GM18519 (cell line): ENCODE results near the gene TPSB2.
"Not testable (repeated sequence)": the region's sequence is repeated elsewhere in the genome, so short reads cannot be mapped to it uniquely, and the experiment has no call there.

Source experiments
- ATAC-seq: cut with Tn5 transposase; IDR thresholded peaks from one replicate; pipeline ENCODE4 v1.9.1; 2021; ENCODE audit warnings: mild to moderate bottlenecking, moderate library complexity; ENCODE audit not compliant: unreplicated experiment, low FRiP score

Gene TPSB2

DNA sequence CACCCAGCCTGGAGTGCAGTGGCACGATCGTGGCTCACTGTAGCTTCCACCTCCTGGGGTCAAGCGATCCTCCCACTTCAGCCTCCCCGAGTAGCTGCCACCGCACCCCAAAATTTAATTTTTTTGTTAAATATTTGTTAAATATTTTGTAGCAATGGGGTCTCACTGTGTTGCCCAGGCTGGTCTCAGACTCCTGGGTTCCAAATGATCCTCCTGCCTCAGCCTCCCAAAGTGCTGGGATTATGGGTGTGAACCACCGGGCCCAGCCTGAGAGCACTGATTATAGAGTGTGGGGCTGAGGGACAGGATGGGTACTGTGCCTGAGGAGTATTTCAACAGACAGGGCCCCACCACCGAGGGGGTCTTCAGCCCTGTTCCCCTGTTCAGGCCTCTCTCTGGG is 40.5 kb downstream of the TPSB2 start:
- no peak for ATAC-seq

GRCh38 chr16:1188432-1189189 is 41.4 kb downstream of the TPSB2 start:
- ATAC-seq = no peak

DNA sequence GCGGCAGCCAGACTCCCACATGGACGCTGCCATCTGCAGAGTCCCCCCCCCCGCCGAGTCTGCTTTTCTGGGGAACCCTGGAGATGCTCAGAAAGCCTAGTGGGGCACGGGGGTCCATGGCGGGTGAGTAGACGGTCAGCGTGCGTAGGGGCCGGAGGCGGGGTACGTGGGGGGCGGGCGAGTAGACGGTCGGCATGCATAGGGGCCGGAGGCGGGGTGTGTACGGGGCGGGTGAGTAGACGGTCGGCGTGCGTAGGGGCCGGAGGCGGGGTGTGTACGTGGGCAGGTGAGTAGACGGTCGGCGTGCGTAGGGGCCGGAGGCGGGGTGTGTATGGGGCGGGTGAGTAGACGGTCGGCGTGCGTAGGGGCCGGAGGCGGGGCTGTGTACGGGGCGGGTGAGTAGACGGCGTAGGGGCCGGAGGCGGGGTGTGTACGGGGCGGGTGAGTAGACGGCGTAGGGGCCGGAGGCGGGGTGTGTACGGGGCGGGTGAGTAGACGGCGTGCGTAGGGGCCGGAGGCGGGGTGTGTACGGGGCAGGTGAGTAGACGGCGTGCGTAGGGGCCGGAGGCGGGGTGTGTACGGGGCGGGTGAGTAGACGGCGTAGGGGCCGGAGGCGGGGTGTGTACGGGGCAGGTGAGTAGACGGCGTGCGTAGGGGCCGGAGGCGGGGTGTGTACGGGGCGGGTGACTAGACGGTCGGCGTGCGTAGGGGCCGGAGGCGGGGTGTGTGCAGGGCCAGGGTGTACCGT is 44.4 kb downstream of the TPSB2 start:
- not testable (repeated sequence) for ATAC-seq

- ATAC-seq = no peak
These were observed 45.0 kb downstream of the TPSB2 start for GRCh38 chr16:1184980-1185379.

DNA sequence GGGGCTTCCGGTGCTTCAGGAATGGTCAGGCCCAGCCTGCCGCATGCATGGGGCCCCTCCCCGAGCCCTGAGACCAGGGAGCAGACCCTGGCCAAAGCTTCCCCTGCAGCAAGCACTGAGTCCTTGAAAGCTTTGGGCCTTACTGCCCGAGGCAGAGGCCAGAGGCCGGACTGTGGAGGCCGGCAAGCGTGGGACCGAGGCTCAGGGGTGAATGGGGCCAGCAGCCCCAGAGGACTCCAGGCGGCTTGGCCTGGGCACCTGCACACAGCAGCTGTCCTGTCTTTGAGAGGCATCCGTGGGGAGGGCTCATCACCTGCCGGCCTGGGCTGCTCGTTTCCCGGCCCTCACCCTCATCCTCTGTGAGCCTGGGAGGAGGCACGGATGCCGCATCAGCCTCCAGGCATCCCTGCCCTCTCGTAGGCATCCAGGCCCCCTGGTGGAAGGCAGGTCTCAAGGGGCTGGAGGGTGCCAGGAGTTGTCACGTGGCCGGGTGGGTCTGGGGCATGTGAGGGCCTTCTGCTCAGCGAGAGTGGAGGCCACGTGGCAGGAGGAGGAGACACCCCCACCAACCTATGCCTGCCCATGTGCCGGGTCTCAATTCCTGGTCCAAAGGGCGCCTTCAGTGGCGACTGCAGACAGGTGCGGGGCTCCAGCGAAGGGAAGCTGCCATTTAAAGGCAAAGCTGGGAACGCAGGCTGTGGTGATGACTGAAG is 45.7 kb downstream of the TPSB2 start:
- ATAC-seq = no peak

DNA sequence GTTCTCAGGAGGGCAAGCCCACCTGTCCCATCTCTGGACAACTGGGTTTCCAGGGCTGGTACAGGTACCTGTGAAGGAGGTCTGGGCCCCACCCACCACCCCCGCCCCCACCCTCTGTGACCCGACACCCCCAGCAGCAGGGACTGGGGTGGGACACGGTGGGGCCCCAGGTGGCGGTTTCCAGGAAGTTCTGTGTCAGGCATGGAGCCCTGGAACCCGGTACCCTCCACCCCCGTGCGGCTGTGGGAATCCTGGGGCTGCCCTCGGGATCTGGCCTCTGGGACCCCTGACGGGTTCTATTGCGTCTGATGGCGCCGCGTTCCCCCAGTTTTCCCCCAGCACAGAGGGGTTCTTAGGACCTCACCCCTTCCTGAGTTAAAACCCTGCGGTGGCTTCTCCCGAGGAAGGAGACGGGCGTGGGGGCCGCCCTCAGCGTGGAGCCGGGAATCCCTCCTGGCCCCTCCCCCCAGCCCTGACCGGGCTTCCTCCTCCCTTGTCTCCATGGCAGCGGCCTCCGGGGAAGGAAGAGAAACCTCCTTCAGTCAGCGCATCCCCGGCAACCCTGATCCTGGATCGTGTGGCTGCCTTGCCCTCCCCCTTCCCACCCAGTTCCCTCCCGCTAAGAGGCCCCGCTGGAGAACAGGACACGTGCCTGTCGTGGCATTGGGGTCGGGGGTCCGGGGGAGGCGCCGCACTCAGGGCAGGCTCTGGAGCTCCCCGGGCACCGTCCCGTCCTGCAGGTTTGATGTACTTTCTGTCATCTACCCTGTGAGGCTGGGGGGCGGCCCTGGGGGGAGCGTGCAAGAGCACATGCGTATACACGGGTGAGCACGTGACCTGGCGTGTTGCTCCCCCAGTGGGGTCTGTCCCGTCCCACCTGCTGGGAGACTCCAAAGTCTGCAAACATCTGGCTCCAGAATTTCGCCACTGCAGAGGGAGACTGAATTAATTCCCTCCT is 46.8 kb downstream of the TPSB2 start:
- no peak for ATAC-seq

- ATAC-seq = no peak
These were observed 47.7 kb downstream of the TPSB2 start for GRCh38 chr16:1182316-1182671.

- no peak for ATAC-seq
These were observed 48.3 kb downstream of the TPSB2 start for GRCh38 chr16:1181404-1182315.

DNA sequence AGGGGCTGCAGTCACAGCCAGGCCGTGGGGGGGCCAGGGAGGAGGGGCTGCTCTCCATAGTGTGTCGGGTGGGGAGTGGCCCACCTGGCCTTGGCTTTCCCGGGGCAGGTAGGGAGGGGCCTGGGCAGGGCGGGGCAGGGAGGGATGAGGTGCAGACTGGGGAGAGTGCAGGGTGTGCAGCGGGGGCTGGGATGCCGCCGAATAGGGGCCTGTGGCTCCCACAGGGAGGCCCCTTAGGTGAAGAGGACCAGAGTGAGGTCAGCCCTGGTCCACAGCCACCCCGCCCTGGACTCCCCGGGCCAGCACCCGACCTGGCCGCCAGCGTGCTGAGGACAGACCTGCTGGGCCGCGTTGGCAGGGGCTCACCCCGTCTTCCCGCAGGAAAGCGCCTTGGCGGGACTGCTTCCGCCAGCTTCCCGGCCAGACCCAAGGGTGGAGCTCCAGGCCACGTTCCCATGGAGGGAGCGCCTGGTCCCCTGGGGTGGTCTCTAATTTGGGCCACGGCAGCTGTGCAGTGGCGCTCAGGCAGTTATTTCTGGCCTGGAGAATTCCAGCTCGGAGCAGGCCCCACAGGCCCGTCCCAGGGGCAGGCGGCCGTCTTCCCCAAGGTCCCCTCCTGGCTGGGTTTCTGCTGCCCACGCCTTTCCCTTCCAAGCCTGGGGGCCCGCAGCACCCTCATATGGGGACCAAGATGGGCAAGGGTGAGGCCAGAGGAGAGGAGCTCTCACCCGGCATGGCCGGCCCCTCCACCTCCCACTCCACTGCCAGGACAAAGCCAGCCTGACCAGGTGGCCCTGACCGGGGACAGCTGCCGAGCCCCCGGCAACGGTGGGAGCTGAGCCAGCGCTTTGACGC is 49.2 kb downstream of the TPSB2 start:
- no peak for ATAC-seq
